NCI-H524 treated with DMSO at 0.1 percent for 48 hours (cell line): ENCODE results near the gene SERPINI2.
A peak's percentile ranks its signal among the peaks of the same experiment; 100 is the strongest.
"Not testable (repeated sequence)": the region's sequence is repeated elsewhere in the genome, so short reads cannot be mapped to it uniquely, and the experiment has no call there.

Source experiments
- DNase-seq: peaks from one replicate; lab custom pipeline; 2025; lab: John Stamatoyannopoulos, UW

The SERPINI2 gene

GRCh38 chr3:167450195-167450594 lies 23.6 kb downstream of the SERPINI2 start:
- no peak for DNase-seq

GRCh38 chr3:167445491-167445890 lies 28.4 kb downstream of the SERPINI2 start:
- no peak for DNase-seq

- DNase-seq: no peak
Observed at GRCh38 chr3:167441256-167441655, 32.6 kb downstream of the SERPINI2 start.

- no peak for DNase-seq
Observed at GRCh38 chr3:167437428-167438139, 36.3 kb downstream of the SERPINI2 start.

GRCh38 chr3:167426962-167427361 lies 46.9 kb downstream of the SERPINI2 start:
- DNase-seq: not testable (repeated sequence)

- DNase-seq: not testable (repeated sequence)
Observed at GRCh38 chr3:167422396-167422795, 51.4 kb downstream of the SERPINI2 start.

GRCh38 chr3:167409611-167410010 lies 64.2 kb downstream of the SERPINI2 start:
- no peak for DNase-seq

- peak; percentile 44 for DNase-seq
Observed at GRCh38 chr3:167406876-167407492, 66.9 kb downstream of the SERPINI2 start.

GRCh38 chr3:167397826-167398225 lies 76.0 kb downstream of the SERPINI2 start:
- DNase-seq: no peak

GRCh38 chr3:167396075-167396474 lies 77.8 kb downstream of the SERPINI2 start:
- no peak for DNase-seq

- DNase-seq: no peak
Observed at GRCh38 chr3:167394003-167394402, 79.8 kb downstream of the SERPINI2 start.
